NCI-H2081 treated with DMSO at 0.1 percent for 48 hours (cell line): ENCODE results near the gene ZBTB47.

Experiments used
- DNase-seq: peaks from one replicate; lab custom pipeline; 2025; lab: John Stamatoyannopoulos, UW

Gene ZBTB47

GRCh38 chr3:42652611-42653302, 740 bp upstream of the ZBTB47 start:
- DNase-seq, result no peak

- no peak for DNase-seq
These were observed 266 bp upstream of the ZBTB47 start for GRCh38 chr3:42653303-42653559.

GRCh38 chr3:42654331-42655201, 1.1 kb downstream of the ZBTB47 start:
- no peak for DNase-seq

- no peak for DNase-seq
These were observed 1.9 kb downstream of the ZBTB47 start for GRCh38 chr3:42655331-42655888.

- no peak for DNase-seq
These were observed 2.6 kb downstream of the ZBTB47 start for GRCh38 chr3:42655980-42656679.

GRCh38 chr3:42656680-42657610, 3.4 kb downstream of the ZBTB47 start:
- DNase-seq, result no peak

GRCh38 chr3:42657675-42658074, 4.2 kb downstream of the ZBTB47 start:
- DNase-seq, result no peak

- no peak for DNase-seq
These were observed 4.7 kb downstream of the ZBTB47 start for GRCh38 chr3:42658091-42658770.

- DNase-seq, result no peak
These were observed 5.4 kb downstream of the ZBTB47 start for GRCh38 chr3:42658771-42659390.

GRCh38 chr3:42659451-42660130, 6.1 kb downstream of the ZBTB47 start:
- no peak for DNase-seq

- DNase-seq, result no peak
These were observed 6.7 kb downstream of the ZBTB47 start for GRCh38 chr3:42660131-42660715.

- no peak for DNase-seq
These were observed 7.4 kb downstream of the ZBTB47 start for GRCh38 chr3:42660898-42661297.

GRCh38 chr3:42661593-42662022, 8.1 kb downstream of the ZBTB47 start:
- no peak for DNase-seq

- DNase-seq, result no peak
These were observed 8.7 kb downstream of the ZBTB47 start for GRCh38 chr3:42662037-42662812.

GRCh38 chr3:42662813-42663535, 9.5 kb downstream of the ZBTB47 start:
- no peak for DNase-seq

- no peak for DNase-seq
These were observed 10.3 kb downstream of the ZBTB47 start for GRCh38 chr3:42663581-42664437.

GRCh38 chr3:42664438-42664803, 10.9 kb downstream of the ZBTB47 start:
- DNase-seq, result no peak
